ENCODE data around the gene PCNX2. TPM values are rescaled to one million over a fixed set of nuclear protein-coding genes. Genes with fewer than 3 reads are reported as not detected.

The PCNX2 gene
- total RNA-seq, 1 experiment from 2014 or later, result 15.0 TPM

DNA sequence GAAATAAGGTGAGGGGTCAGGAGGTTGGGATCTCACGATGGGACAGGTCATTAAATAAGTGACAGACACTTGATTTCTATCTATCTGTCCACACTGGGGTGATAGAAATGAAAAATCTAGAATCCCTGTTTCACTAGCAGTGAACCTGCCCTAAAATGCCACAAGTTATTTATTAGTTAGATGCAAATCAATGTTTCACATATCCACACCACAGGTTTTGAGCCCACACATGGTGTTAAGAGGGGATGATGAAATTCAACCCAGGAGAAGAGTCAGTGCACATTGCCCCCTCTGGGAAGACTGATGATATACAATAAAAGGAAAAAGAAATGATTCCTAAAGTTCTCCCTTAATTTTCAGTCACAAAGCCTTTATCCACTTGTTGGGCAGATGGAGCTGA, 355.3 kb downstream of the PCNX2 start:
- no peaks in the 10 kb centered on the region for H3K36me3 Mint-ChIP-seq (ENCODE audit: insufficient read depth, unreplicated experiment)
- H3K27ac Mint-ChIP-seq (ENCODE audit: unreplicated experiment), result no peak overlapping the region
- H3K9me3 Mint-ChIP-seq (ENCODE audit: unreplicated experiment), result no peaks in the 10 kb centered on the region
- Histone ChIP-seq H3K9me3 (no peaks in the 10 kb centered on the region), H3K27me3 (replicated peaks; ENCODE audit: control insufficient read depth, insufficient read depth, low read length) (no peaks in the 10 kb centered on the region), H3K4me3 (ENCODE audit: low read depth, low read length) (no peak overlapping the region), H3K36me3 (ENCODE audit: control insufficient read depth, insufficient read depth, low read length) (no peaks in the 10 kb centered on the region), H3K4me1 (no peaks in the 10 kb centered on the region)
- DNase-seq, result no peak
- POLR2A ChIA-PET, result no interaction called here
- TF ChIP-seq, protein P1, sequence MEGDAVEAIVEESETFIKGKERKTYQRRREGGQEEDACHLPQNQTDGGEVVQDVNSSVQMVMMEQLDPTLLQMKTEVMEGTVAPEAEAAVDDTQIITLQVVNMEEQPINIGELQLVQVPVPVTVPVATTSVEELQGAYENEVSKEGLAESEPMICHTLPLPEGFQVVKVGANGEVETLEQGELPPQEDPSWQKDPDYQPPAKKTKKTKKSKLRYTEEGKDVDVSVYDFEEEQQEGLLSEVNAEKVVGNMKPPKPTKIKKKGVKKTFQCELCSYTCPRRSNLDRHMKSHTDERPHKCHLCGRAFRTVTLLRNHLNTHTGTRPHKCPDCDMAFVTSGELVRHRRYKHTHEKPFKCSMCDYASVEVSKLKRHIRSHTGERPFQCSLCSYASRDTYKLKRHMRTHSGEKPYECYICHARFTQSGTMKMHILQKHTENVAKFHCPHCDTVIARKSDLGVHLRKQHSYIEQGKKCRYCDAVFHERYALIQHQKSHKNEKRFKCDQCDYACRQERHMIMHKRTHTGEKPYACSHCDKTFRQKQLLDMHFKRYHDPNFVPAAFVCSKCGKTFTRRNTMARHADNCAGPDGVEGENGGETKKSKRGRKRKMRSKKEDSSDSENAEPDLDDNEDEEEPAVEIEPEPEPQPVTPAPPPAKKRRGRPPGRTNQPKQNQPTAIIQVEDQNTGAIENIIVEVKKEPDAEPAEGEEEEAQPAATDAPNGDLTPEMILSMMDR (IDR thresholded peaks at IDR 0.05; ENCODE audit: insufficient read depth in 1 of 2, low read depth in 1 of 2, low read length in 1 of 2, severe bottlenecking in 1 of 2, unreplicated experiment in 1 of 2), result no peak
- BruUV-seq (replicated peaks), result no TSS peak
- CTCF ChIA-PET, result no interaction called here
- no peak overlapping the region for H3K4me3 Mint-ChIP-seq (ENCODE audit: unreplicated experiment)
- intact Hi-C loops (cut with micrococcal nuclease; ENCODE audit: unreplicated experiment), result no loop called here
- peaks cover 8% of the 10 kb centered on the region for H3K4me1 Mint-ChIP-seq (ENCODE audit: low read depth, unreplicated experiment)
- no peaks in the 10 kb centered on the region for H3K27me3 Mint-ChIP-seq (ENCODE audit: insufficient read depth, unreplicated experiment)

DNA sequence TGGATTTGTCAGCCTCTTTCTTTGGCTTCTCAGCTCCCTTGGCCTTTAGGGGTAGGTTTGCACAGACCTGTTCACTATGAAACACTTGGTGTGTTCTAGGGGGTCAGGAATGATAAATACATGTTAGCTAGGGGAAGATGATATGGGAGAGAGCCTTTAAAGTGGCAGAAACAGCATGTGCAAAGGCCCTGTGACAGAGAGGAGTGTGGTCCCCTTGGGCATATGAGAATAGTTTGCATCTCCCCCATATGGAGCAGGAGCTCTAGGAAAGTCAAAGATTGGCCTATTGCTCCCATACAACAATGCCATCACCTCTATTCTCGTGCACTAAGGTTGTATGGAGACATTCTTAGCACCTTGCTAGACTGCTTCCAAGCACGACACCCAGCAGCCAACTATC, 355.8 kb downstream of the PCNX2 start:
- no peaks in the 10 kb centered on the region for H3K4me1 ChIP-seq
- H3K4me1 Mint-ChIP-seq (ENCODE audit: low read depth, unreplicated experiment), result peaks cover 8% of the 10 kb centered on the region
- BruUV-seq (replicated peaks), result no TSS peak
- H3K27ac Mint-ChIP-seq (ENCODE audit: unreplicated experiment), result no peak overlapping the region
- H3K9me3 Mint-ChIP-seq (ENCODE audit: unreplicated experiment), result no peaks in the 10 kb centered on the region
- no peak for DNase-seq
- no peaks in the 10 kb centered on the region for H3K36me3 Mint-ChIP-seq (ENCODE audit: insufficient read depth, unreplicated experiment)
- intact Hi-C loops (cut with micrococcal nuclease; ENCODE audit: unreplicated experiment), result no loop called here
- H3K4me3 ChIP-seq (ENCODE audit: low read depth, low read length), result no peak overlapping the region
- H3K9me3 ChIP-seq, result no peaks in the 10 kb centered on the region
- TF ChIP-seq, protein P1 (IDR thresholded peaks at IDR 0.05; ENCODE audit: insufficient read depth in 1 of 2, low read depth in 1 of 2, low read length in 1 of 2, severe bottlenecking in 1 of 2, unreplicated experiment in 1 of 2), result no peak
- H3K36me3 ChIP-seq (ENCODE audit: control insufficient read depth, insufficient read depth, low read length), result no peaks in the 10 kb centered on the region
- H3K4me3 Mint-ChIP-seq (ENCODE audit: unreplicated experiment), result no peak overlapping the region
- H3K27me3 Mint-ChIP-seq (ENCODE audit: insufficient read depth, unreplicated experiment), result no peaks in the 10 kb centered on the region
- ChIA-PET CTCF (no interaction called here), POLR2A (no interaction called here)
- no peaks in the 10 kb centered on the region for H3K27me3 ChIP-seq (replicated peaks; ENCODE audit: control insufficient read depth, insufficient read depth, low read length)

- Histone ChIP-seq H3K36me3 (ENCODE audit: control insufficient read depth, insufficient read depth, low read length) (no peaks in the 10 kb centered on the region), H3K4me1 (no peaks in the 10 kb centered on the region), H3K4me3 (ENCODE audit: low read depth, low read length) (no peak overlapping the region), H3K27me3 (replicated peaks; ENCODE audit: control insufficient read depth, insufficient read depth, low read length) (no peaks in the 10 kb centered on the region), H3K9me3 (no peaks in the 10 kb centered on the region)
- POLR2A ChIA-PET, result no interaction called here
- TF ChIP-seq, protein P1 (IDR thresholded peaks at IDR 0.05; ENCODE audit: insufficient read depth in 1 of 2, low read depth in 1 of 2, low read length in 1 of 2, severe bottlenecking in 1 of 2, unreplicated experiment in 1 of 2), result no peak
- H3K27ac Mint-ChIP-seq (ENCODE audit: unreplicated experiment), result no peak overlapping the region
- CTCF ChIA-PET, result no interaction called here
- H3K9me3 Mint-ChIP-seq (ENCODE audit: unreplicated experiment), result no peaks in the 10 kb centered on the region
- no peaks in the 10 kb centered on the region for H3K27me3 Mint-ChIP-seq (ENCODE audit: insufficient read depth, unreplicated experiment)
- no TSS peak for BruUV-seq (replicated peaks)
- no peak for DNase-seq
- peaks cover 8% of the 10 kb centered on the region for H3K4me1 Mint-ChIP-seq (ENCODE audit: low read depth, unreplicated experiment)
- intact Hi-C loops (cut with micrococcal nuclease; ENCODE audit: unreplicated experiment), result no loop called here
- H3K36me3 Mint-ChIP-seq (ENCODE audit: insufficient read depth, unreplicated experiment), result no peaks in the 10 kb centered on the region
- H3K4me3 Mint-ChIP-seq (ENCODE audit: unreplicated experiment), result no peak overlapping the region
These were observed 356.6 kb downstream of the PCNX2 start for GRCh38 chr1:232938926-232939325.
